CD4-positive, alpha-beta T cell (primary cell): ENCODE data around the gene CILP. TPM values are rescaled to one million over a fixed set of nuclear protein-coding genes. Genes with fewer than 3 reads are reported as not detected.

Experiments used
- ATAC-seq: fragments of 200-7000 bp; cut with Tn5 transposase; one replicate; pipeline ENCODE4 v1.10.0; 2022; ENCODE audit warnings: mild to moderate bottlenecking; ENCODE audit not compliant: poor library complexity
- CTCF ChIA-PET: fragments of 350-600 bp; sonication (Branson Sonifier 250); formaldehyde crosslinking; loops from one replicate; lab custom pipeline; 2021; ENCODE audit warnings: antibody characterized with exemption, inconsistent platforms; lab: Charles Lee
- POLR2A ChIA-PET: fragments of 350-600 bp; sonication (Branson Sonifier 250); formaldehyde crosslinking; loops from one replicate; lab custom pipeline; 2021; ENCODE audit warnings: antibody characterized with exemption, inconsistent platforms; lab: Charles Lee
- DNase-seq, 14 experiments: peaks; one replicate each; pipeline ENCODE4 v3.0.0-alpha.2; 2013 to 2020; ENCODE audit warnings: mixed read lengths in 2 of 14
- H3K27ac ChIP-seq, 2 donors: one replicate each; pipeline versions ENCODE4 v1.5.1 to v1.7.0; 2013; ENCODE audit warnings: low read length in 2 of 2, low read depth in 1 of 2, mild to moderate bottlenecking in 1 of 2
- H3K27me3 ChIP-seq, 2 experiments: 1 replicate in 1 of 2; 2 replicates in 1 of 2; pipeline versions ENCODE4 v1.6.1 to v1.7.0; 2013; ENCODE audit warnings: low read length in 2 of 2, control low read depth in 1 of 2, mild to moderate bottlenecking in 1 of 2, moderate library complexity in 1 of 2; ENCODE audit not compliant: insufficient read depth in 2 of 2, control insufficient read depth in 1 of 2
- H3K36me3 ChIP-seq: one replicate; pipeline ENCODE4 v1.6.1; 2013; ENCODE audit warnings: low read length, control low read depth; ENCODE audit not compliant: insufficient read depth
- H3K4me1 ChIP-seq: one replicate; pipeline ENCODE4 v1.6.1; 2013; ENCODE audit warnings: low read length, control low read depth; ENCODE audit not compliant: insufficient read depth
- H3K4me3 ChIP-seq: one replicate; pipeline ENCODE4 v1.5.1; 2013; ENCODE audit warnings: mild to moderate bottlenecking, low read length, moderate library complexity
- H3K9me3 ChIP-seq, 2 experiments: 1 replicate in 1 of 2; 2 replicates in 1 of 2; pipeline versions ENCODE4 v1.6.1 to v1.7.0; 2013; ENCODE audit warnings: low read length in 2 of 2, mild to moderate bottlenecking in 2 of 2, control low read depth in 1 of 2, moderate library complexity in 1 of 2; ENCODE audit not compliant: control insufficient read depth in 1 of 2, insufficient read depth in 1 of 2
- H3K27ac Mint-ChIP-seq: one replicate; pipeline ENCODE4 v1.8.0; 2020; ENCODE audit warnings: mixed read lengths
- H3K27me3 Mint-ChIP-seq: one replicate; pipeline ENCODE4 v1.8.0; 2021; ENCODE audit warnings: mixed read lengths
- H3K36me3 Mint-ChIP-seq: one replicate; pipeline ENCODE4 v1.8.0; 2021; ENCODE audit warnings: low read depth, mixed read lengths
- H3K4me1 Mint-ChIP-seq: one replicate; pipeline ENCODE4 v1.8.0; 2021; ENCODE audit warnings: low read depth, mixed read lengths
- H3K4me3 Mint-ChIP-seq: one replicate; pipeline ENCODE4 v1.8.0; 2020; ENCODE audit warnings: mild to moderate bottlenecking, mixed read lengths
- H3K9me3 Mint-ChIP-seq: one replicate; pipeline ENCODE4 v1.8.0; 2020; ENCODE audit warnings: mixed read lengths
- CTCF ChIP-seq: fragments of 200-600 bp; IDR thresholded peaks from one replicate; pipeline ENCODE4 v1.8.0; 2022; ENCODE audit warnings: antibody characterized with exemption, mild to moderate bottlenecking
- intact Hi-C, 2 experiments: fragments of 100-400 bp; cut with DNase I in 1 of 2; cut with micrococcal nuclease in 1 of 2; formaldehyde crosslinking; loops; one replicate each; pipeline versions ENCODE4 v1.15.1 to v1.9.0; 2023 to 2025; cut with DNase I, micrococcal nuclease
- polyA plus RNA-seq, 2 donors: library from polyadenylated mRNA; unstranded; fragments of 120-200 nt; gene quantifications; one replicate each; pipeline ENCODE4 v1.2.1, GENCODE V29; 2013
- total RNA-seq, 174 experiments: library from RNA in 2 of 174; stranded (reverse) in 2 of 174; gene quantifications; one replicate each; pipeline ENCODE4 v1.2.3 and lab custom pipeline; 2021 to 2026

CILP gene
- total RNA-seq: under 1 TPM; 0.31 to 0.33 TPM
- 0.34 TPM for polyA plus RNA-seq (2013, experiment 1 of 2)
- polyA plus RNA-seq (2013, experiment 2 of 2): 1.1 TPM
- total RNA-seq (lab: John Stamatoyannopoulos, UW): 0 to 2.3 (median 0.46) reads per million in 172 experiments

GRCh38 chr15:65210770-65211481, at the start of gene CILP:
CILP (minus strand) TSS chr15:65211473; CDS start chr15:65209755, 1,718 bp downstream.
- intact Hi-C loops: no loop called here
- POLR2A ChIA-PET: interaction anchor here (0.7 kb wide), 1 partner anchor 77 kb away, joined by 3 read pairs; no protein-coding TSS in a partner anchor

GRCh38 chr15:65260968-65261367, 49.7 kb upstream of the CILP start:
- H3K36me3 ChIP-seq: peaks cover 74% of the 10 kb centered on the region

More at GRCh38 chr15:65210770-65211481, at the start of gene CILP:
- no peak for DNase-seq
- CTCF ChIA-PET: no interaction called here
- Mint-ChIP-seq H3K36me3 (no peaks in the 10 kb centered on the region), H3K4me1 (no peaks in the 10 kb centered on the region), H3K27ac (no peak within 1 kb of the TSS), H3K4me3 (no peak within 1 kb of the TSS), H3K9me3 (no peaks in the 10 kb centered on the region), H3K27me3 (no peaks in the 10 kb centered on the region)
- H3K9me3 ChIP-seq: no peaks in the 10 kb centered on the region
- H3K27ac ChIP-seq: no peak within 1 kb of the TSS
- no peaks in the 10 kb centered on the region for H3K4me1 ChIP-seq
- no peak for TF ChIP-seq CTCF
- H3K4me3 ChIP-seq: no peak within 1 kb of the TSS
- no peaks in the 10 kb centered on the region for H3K27me3 ChIP-seq
- H3K36me3 ChIP-seq: no peaks in the 10 kb centered on the region
- no peak for ATAC-seq

GRCh38 chr15:65259367-65259797, 48.1 kb upstream of the CILP start:
- H3K27ac Mint-ChIP-seq: no peak overlapping the region
- TF ChIP-seq CTCF: no peak
- no peaks in the 10 kb centered on the region for H3K27me3 Mint-ChIP-seq
- peaks cover 72% of the 10 kb centered on the region for H3K36me3 ChIP-seq
- no peak overlapping the region for H3K27ac ChIP-seq
- H3K27me3 ChIP-seq: no peaks in the 10 kb centered on the region
- ATAC-seq: no peak
- POLR2A ChIA-PET: no interaction called here
- no peak overlapping the region for H3K4me3 Mint-ChIP-seq
- peaks cover 89% of the 10 kb centered on the region for H3K36me3 Mint-ChIP-seq
- no peaks in the 10 kb centered on the region for H3K4me1 ChIP-seq
- no peaks in the 10 kb centered on the region for H3K9me3 ChIP-seq
- H3K4me3 ChIP-seq: no peak overlapping the region
- intact Hi-C loops: no loop called here
- H3K4me1 Mint-ChIP-seq: no peaks in the 10 kb centered on the region
- CTCF ChIA-PET: no interaction called here
- H3K9me3 Mint-ChIP-seq: no peaks in the 10 kb centered on the region
- no peak for DNase-seq

More at GRCh38 chr15:65260968-65261367, 49.7 kb upstream of the CILP start:
- no peaks in the 10 kb centered on the region for H3K4me1 Mint-ChIP-seq
- ChIA-PET CTCF (no interaction called here), POLR2A (no interaction called here)
- intact Hi-C loops: no loop called here
- no peak for DNase-seq
- H3K36me3 Mint-ChIP-seq: peaks cover 84% of the 10 kb centered on the region
- H3K27me3 ChIP-seq: no peaks in the 10 kb centered on the region
- H3K4me3 Mint-ChIP-seq: no peak overlapping the region
- no peak overlapping the region for H3K27ac Mint-ChIP-seq
- no peaks in the 10 kb centered on the region for H3K9me3 ChIP-seq
- H3K4me3 ChIP-seq: no peak overlapping the region
- TF ChIP-seq CTCF: no peak
- no peaks in the 10 kb centered on the region for H3K27me3 Mint-ChIP-seq
- H3K27ac ChIP-seq: no peak overlapping the region
- ATAC-seq: no peak
- H3K4me1 ChIP-seq: no peaks in the 10 kb centered on the region
- H3K9me3 Mint-ChIP-seq: no peaks in the 10 kb centered on the region
